ENCODE measurements around the gene STUM.

DNA sequence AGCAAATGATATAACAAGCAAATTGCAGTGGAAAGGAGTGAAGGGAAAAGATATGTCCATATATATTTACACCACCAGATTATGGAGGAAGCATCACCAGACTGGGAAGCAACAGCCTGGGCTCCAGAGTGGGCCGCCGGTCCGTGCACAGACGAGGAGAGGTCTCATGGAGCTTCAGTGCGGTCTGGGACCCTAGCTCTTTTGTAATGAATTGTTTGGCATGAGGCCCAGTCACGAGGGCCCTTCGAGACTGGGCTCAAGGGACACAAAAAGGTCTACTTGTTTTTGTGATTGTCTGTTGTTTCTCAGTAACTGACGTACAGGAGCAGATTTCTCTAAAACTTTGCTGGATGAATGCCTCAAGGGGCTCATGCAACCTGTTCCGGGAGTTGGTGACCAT is 12.9 kb upstream of the STUM start:
- TF ChIP-seq POLR2A (IDR thresholded peaks at IDR 0.05) = no peak
- no peak for TF ChIP-seq EP300 (IDR thresholded peaks at IDR 0.05)
- TF ChIP-seq CTCF (IDR thresholded peaks at IDR 0.05) = no peak
